HFFc6 (cell line): Measurements from ENCODE around the gene TMOD1. TPM values are rescaled to one million over a fixed set of nuclear protein-coding genes. Genes with fewer than 3 reads are reported as not detected.
"Not testable (repeated sequence)": the region's sequence is repeated elsewhere in the genome, so short reads cannot be mapped to it uniquely, and the experiment has no call there.

Experiments
- DNase-seq: peaks from one replicate; pipeline ENCODE4 v3.0.0-alpha.2; 2018
- H3K27ac Mint-ChIP-seq: 2 replicates; pipeline ENCODE4 v1.8.0; 2020; ENCODE audit warnings: mild to moderate bottlenecking, mixed read lengths
- H3K27me3 Mint-ChIP-seq: 2 replicates; pipeline ENCODE4 v1.8.0; 2021; ENCODE audit warnings: mild to moderate bottlenecking, moderate library complexity, mixed read lengths; ENCODE audit not compliant: insufficient read depth
- H3K36me3 Mint-ChIP-seq: 2 replicates; pipeline ENCODE4 v1.8.0; 2021; ENCODE audit warnings: low read depth, mixed read lengths
- H3K4me1 Mint-ChIP-seq: 2 replicates; pipeline ENCODE4 v1.8.0; 2020; ENCODE audit warnings: low read depth, mixed read lengths
- H3K4me3 Mint-ChIP-seq: 2 replicates; pipeline ENCODE4 v1.8.0; 2020; ENCODE audit warnings: mild to moderate bottlenecking, moderate library complexity, mixed read lengths
- H3K9me3 Mint-ChIP-seq: 2 replicates; pipeline ENCODE4 v1.8.0; 2020; ENCODE audit warnings: mild to moderate bottlenecking, mixed read lengths
- total RNA-seq, 6 experiments: library from RNA; stranded (reverse); fragmentation: NEBNext Ultra II Directional; extraction: Animal tissue kit (Norgen Biotek cat#: 25700); gene quantifications; 2 replicates in 1 of 6; 3 replicates in 5 of 6; pipeline ENCODE4 v1.2.3, GENCODE V29; 2021
- TF ChIP-seq, protein P1 (sequence below): fragments of 200-600 bp; sonication (generic); IDR thresholded peaks from 2 replicates; pipeline ENCODE4 v1.5.0; 2021; ENCODE audit warnings: antibody characterized with exemption, mild to moderate bottlenecking

TMOD1 gene
- total RNA-seq, 6 experiments from 2014 or later = 0.14 to 0.60 (median 0.57) TPM

DNA sequence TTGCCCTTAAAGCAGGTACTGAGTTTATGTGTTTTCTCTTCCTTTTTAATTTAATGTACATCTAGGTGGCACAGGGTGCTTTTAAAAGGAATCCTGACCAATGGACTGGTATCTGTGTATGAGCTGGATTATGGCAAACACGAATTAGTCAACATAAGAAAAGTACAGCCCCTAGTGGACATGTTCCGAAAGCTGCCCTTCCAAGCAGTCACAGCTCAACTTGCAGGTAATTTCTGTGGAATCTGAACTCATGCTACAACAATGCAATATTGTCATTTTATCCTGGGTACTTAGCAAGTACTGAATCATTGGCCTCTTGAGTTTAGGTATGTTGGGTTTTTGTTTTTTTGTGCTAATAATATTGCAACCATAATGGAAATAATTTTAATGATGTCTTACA lies 14.4 kb upstream of the TMOD1 start:
- peaks cover 26% of the 10 kb centered on the region for H3K36me3 Mint-ChIP-seq
- peaks cover 1% of the 10 kb centered on the region for H3K27me3 Mint-ChIP-seq
- TF ChIP-seq, protein P1, sequence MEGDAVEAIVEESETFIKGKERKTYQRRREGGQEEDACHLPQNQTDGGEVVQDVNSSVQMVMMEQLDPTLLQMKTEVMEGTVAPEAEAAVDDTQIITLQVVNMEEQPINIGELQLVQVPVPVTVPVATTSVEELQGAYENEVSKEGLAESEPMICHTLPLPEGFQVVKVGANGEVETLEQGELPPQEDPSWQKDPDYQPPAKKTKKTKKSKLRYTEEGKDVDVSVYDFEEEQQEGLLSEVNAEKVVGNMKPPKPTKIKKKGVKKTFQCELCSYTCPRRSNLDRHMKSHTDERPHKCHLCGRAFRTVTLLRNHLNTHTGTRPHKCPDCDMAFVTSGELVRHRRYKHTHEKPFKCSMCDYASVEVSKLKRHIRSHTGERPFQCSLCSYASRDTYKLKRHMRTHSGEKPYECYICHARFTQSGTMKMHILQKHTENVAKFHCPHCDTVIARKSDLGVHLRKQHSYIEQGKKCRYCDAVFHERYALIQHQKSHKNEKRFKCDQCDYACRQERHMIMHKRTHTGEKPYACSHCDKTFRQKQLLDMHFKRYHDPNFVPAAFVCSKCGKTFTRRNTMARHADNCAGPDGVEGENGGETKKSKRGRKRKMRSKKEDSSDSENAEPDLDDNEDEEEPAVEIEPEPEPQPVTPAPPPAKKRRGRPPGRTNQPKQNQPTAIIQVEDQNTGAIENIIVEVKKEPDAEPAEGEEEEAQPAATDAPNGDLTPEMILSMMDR = peak; percentile 76
- DNase-seq = peak; percentile 33
- H3K4me1 Mint-ChIP-seq = peaks cover 18% of the 10 kb centered on the region
- no peak overlapping the region for H3K4me3 Mint-ChIP-seq
- no peak overlapping the region for H3K27ac Mint-ChIP-seq
- no peaks in the 10 kb centered on the region for H3K9me3 Mint-ChIP-seq

DNA sequence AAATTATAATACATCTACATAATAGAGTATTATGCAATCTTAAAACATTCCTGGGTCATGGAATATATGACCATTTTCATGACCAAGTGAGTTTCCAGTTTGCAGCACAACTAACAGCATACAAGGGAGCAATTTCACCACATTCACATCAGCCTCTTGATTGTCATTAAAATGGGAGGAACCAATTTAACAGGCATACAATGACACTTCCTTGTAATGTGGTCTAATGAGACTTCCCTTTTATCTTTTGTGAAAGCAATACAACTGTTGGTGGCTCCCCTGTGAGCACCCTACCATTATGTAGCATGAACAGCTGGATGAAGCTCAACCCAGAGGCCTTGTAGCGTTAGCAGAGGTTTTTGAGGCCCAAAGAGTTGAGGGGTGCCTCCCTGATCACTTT lies 13.6 kb upstream of the TMOD1 start:
- H3K36me3 Mint-ChIP-seq = peaks cover 25% of the 10 kb centered on the region
- TF ChIP-seq, protein P1 = no peak
- H3K4me1 Mint-ChIP-seq = peaks cover 18% of the 10 kb centered on the region
- H3K27me3 Mint-ChIP-seq = peaks cover 1% of the 10 kb centered on the region
- H3K9me3 Mint-ChIP-seq = no peaks in the 10 kb centered on the region
- no peak overlapping the region for H3K27ac Mint-ChIP-seq
- H3K4me3 Mint-ChIP-seq = no peak overlapping the region
- DNase-seq = no peak

DNA sequence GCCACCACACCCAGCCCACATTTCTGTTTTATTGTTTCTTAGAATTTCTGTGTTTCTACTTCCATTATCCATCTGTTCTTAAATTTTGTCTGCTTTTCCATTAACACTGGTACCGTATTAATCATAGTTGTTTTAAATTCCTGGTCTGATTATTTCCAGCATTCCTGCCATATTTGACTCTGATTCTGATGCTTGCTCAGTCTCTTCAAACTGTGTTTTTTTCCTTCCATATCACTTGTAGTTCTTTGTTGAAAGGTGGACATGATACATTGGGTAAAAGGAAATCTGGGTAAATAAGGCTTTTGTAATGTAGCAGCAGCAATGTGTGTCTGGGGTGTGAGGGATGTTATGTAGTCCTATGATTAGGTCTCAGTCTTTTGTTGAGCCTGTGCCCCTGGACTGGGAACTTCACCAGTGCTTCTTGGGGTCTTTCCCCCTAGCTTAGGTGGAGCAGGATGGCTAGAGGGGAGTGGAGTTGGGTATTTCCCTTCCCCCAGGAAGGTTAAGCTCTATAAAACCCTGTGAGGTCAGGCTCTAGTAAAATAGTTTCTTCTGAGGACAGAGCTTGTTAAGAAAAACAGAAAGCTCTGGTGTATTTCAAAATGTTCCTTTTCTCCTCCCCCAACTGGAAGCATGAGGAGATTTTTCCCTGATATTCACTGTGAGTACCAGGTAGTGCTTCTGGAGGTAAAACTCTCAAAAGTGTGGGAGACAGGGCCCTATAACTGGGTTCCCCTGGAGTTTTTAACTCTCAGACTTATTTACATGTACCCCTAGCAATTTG lies 10.1 kb upstream of the TMOD1 start:
- peaks cover 21% of the 10 kb centered on the region for H3K36me3 Mint-ChIP-seq
- H3K27me3 Mint-ChIP-seq = peaks cover 1% of the 10 kb centered on the region; the same call in 1 of the 2 replicates
- H3K9me3 Mint-ChIP-seq = no peaks in the 10 kb centered on the region
- DNase-seq = no peak
- H3K4me3 Mint-ChIP-seq = no peak overlapping the region
- TF ChIP-seq, protein P1 = no peak
- no peak overlapping the region for H3K27ac Mint-ChIP-seq
- H3K4me1 Mint-ChIP-seq = peaks cover 18% of the 10 kb centered on the region

DNA sequence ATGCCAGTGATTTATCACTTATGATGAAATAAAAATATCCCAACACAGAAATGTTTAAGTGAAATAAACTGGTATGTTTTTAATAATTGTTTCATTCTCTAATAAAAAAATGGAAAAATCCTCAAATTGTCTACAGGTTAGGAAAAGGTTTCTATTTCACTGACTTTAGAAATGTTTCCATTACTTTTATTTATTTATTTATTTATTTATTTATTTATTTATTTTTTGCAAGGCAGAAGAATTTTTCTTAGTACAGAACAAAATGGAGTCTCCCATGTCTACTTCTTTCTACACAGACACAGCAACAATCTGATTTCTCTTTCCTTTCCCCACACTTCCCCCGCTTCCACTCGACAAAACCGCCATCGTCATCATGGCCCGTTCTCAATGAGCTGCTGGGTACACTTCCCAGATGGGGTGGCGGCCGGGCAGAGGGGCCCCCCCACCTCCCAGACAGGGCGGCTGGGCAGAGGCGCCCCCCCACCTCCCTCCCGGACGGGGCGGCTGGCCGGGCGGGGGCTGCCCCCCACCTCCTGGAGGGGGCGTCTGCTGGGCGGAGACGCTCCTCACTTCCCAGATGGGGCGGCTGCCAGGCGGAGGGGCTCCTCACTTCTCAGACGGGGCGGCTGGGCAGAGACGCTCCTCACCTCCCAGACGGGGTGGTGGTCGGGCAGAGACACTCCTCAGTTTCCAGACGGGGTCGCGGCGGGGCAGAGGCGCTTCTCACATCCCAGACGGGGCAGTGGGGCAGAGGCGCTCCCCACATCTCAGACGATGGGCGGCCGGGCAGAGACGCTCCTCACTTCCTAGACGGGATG lies 3.7 kb upstream of the TMOD1 start:
- Mint-ChIP-seq H3K27me3 (peaks cover 13% of the 10 kb centered on the region), H3K4me1 (peaks cover 11% of the 10 kb centered on the region)
- not testable (repeated sequence) for H3K36me3 Mint-ChIP-seq, H3K4me3 Mint-ChIP-seq, H3K27ac Mint-ChIP-seq, H3K9me3 Mint-ChIP-seq, DNase-seq

DNA sequence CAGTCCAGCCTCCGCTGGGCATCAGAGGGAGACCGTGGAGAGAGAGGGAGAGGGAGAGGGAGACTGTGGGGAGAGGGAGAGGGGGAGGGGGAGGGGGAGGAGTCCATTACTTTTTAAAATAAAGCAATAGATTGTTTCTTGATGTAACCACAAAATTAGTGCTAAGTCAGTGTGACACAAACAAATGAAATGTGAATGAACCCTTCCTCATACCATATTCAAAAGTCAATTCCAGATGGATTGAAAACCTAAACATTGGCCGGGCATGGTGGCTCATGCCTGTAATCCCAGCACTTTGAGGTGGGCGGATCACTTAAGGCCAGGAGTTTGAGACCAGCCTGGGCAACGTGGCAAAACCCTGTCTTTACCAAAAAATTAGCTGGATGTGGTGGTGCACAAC lies 2.6 kb upstream of the TMOD1 start:
- H3K9me3 Mint-ChIP-seq, H3K36me3 Mint-ChIP-seq, H3K27ac Mint-ChIP-seq, DNase-seq, H3K4me3 Mint-ChIP-seq: not testable (repeated sequence)
- peaks cover 19% of the 10 kb centered on the region for H3K4me1 Mint-ChIP-seq
- peaks cover 23% of the 10 kb centered on the region for H3K27me3 Mint-ChIP-seq

DNA sequence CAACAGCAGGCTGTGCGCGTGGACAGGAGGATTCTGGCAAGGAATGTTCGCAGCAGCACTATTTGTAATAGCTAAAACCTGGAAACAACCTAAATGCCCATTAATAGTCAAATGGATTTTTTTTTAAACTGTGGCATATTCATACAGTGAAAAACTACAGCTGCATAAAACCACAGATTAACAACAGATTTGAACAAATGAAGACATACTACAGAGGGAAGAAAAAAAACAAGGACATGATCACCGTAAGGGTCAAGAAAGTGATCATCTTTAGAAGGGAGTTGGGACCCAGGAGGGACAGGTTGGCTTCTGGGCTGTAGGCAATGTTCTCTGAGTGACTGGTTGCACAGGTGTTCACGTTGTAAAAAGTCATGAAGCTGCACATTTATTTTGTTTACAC lies 1.2 kb upstream of the TMOD1 start:
- H3K4me1 Mint-ChIP-seq = peaks cover 19% of the 10 kb centered on the region
- no peak for DNase-seq
- no peaks in the 10 kb centered on the region for H3K9me3 Mint-ChIP-seq
- no peaks in the 10 kb centered on the region for H3K36me3 Mint-ChIP-seq
- H3K27me3 Mint-ChIP-seq = peaks cover 25% of the 10 kb centered on the region
- H3K4me3 Mint-ChIP-seq = no peak overlapping the region
- TF ChIP-seq, protein P1 = no peak
- no peak overlapping the region for H3K27ac Mint-ChIP-seq
